GM21423 (cell line): ENCODE data around the gene CYP26B1.

ENCODE experiments used
- ATAC-seq: cut with Tn5 transposase; IDR thresholded peaks from one replicate; pipeline ENCODE4 v1.9.1; 2021; ENCODE audit warnings: mild to moderate bottlenecking, moderate library complexity; ENCODE audit not compliant: unreplicated experiment

The CYP26B1 gene

DNA sequence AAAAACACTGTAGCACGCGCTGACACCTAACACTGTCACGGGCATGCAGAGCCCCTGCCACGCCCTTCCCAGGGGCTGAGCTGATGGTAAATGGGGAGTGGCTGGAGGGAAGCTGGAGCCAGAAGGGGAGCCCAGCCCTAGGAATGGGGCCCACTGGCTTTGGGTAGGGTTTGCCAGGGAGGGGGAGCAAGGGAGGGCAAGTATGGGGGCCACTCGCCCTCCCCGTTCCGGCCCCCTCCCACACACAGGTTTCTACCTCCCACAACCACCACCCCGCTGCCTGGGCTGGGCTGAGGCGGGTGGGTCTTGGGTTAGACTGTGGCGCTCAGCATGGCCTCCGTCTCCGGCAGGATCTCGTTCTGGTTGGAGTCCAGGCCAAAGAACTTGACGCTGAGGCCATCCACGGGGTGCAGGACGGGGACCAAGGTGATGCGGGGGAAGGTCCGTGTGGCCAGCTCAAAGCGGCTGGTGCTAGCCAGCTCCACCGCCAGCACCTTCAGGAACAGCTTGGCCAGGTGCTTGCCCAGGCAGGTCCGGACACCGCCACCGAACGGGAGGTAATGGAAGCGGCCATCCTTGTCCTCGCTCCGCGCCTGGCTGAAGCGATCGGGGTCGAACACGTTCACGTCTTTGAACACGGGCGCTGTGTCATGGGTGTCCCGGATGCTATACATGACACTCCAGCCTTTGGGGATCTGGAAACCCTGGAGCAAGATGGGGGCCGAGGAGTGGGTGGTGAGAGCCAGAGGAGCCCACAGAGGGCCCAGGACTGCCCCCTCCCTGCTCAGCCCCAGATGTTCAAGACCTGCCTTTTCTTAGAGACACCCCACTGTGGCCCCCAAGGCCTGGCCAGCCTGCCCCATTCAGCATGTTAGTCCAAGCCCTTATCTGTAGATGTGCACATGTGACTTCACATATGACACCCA, 15.5 kb downstream of the CYP26B1 start:
- ATAC-seq, result no peak

DNA sequence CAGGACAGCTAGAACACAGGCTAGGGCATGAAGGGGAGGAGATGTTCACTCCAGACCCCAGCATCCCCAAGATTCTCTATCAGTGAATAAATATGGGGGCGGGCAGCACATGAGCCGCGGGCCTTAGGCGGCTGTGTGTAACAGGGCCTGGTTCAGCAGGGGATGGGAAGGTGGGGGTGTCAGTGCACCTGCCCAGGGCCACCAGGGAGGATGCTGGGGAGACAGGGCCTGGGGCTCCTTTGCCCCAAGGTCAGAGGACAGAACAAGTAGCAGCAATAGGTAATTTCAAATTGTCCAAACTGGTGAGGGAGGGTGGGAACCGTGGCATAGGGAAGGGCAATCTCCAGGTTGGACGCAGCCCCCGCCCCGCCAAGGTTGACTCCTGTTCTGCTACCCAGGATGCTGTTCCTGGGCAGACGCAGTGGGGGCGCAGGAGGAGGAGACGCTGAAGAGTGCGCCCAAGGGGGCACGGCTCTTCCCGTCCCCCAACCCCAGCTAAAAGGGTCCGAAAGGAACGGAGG, 16.2 kb downstream of the CYP26B1 start:
- no peak for ATAC-seq

- no peak for ATAC-seq
These were observed 16.9 kb downstream of the CYP26B1 start for GRCh38 chr2:72130659-72131360.

GRCh38 chr2:72129681-72130340, 17.9 kb downstream of the CYP26B1 start:
- no peak for ATAC-seq

- no peak for ATAC-seq
These were observed 18.8 kb downstream of the CYP26B1 start for GRCh38 chr2:72128843-72129227.

- ATAC-seq, result no peak
These were observed 19.4 kb downstream of the CYP26B1 start for GRCh38 chr2:72128059-72128842.

GRCh38 chr2:72127401-72128058, 20.1 kb downstream of the CYP26B1 start:
- ATAC-seq, result no peak

GRCh38 chr2:72126186-72127100, 21.2 kb downstream of the CYP26B1 start:
- ATAC-seq, result no peak

- ATAC-seq, result no peak
These were observed 23.3 kb downstream of the CYP26B1 start for GRCh38 chr2:72124376-72124775.

DNA sequence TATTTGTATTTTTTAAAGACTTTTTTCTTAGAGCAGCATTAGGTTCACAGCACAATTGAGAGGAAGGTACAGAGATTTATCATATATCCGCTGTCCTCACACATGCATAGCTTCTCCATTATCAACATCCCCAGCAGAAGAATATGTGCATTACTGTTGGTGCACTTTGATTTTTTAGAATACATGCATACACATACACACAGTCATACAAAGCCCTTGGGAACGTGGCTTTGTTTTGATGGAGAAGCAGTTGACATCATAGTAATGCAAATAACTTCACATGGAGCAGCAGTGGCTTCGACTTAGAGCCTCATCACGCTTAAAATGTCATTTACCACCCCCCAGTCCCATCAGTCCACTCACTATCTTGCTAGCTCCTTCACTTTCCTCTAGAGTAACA, 26.5 kb downstream of the CYP26B1 start:
- ATAC-seq, result no peak

DNA sequence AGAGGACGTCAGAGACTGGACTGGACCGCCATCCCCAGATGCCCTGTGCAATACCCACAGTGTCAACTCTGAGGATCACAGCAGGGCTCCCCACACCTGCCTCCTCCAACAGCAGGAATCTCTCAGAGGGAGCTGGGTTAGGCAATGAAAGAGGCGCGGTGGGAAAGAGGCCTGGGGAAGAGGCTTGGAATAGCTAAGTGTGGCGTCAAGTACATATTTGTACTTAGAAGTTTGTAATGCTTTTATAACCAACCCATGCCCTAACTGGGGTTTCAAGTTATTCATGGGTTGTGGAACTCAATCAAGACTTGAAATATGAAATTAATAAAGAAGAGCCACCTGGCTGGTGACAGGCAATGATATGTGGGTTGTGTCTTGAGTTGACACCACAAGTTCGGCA, 28.7 kb downstream of the CYP26B1 start:
- no peak for ATAC-seq

DNA sequence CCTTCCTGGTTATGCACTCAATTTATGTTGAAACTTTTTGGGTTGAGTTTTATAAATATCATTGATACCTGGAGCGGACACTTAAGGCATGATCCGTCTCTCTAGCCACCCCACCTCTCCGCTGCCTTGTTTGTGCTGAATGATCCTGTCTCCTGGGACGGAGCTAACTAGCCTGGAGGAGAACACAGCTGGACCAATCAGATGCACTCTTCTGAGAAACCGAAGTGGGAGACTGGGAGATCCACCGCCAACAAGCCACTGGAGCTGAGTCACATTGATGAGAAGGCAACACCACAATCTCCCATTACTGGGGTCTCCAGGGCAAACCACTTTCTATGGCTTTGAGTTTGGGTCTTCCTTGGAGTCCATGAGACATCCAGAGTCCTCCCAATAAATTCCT, 29.3 kb downstream of the CYP26B1 start:
- no peak for ATAC-seq

GRCh38 chr2:72117718-72118117, 29.9 kb downstream of the CYP26B1 start:
- ATAC-seq, result no peak

DNA sequence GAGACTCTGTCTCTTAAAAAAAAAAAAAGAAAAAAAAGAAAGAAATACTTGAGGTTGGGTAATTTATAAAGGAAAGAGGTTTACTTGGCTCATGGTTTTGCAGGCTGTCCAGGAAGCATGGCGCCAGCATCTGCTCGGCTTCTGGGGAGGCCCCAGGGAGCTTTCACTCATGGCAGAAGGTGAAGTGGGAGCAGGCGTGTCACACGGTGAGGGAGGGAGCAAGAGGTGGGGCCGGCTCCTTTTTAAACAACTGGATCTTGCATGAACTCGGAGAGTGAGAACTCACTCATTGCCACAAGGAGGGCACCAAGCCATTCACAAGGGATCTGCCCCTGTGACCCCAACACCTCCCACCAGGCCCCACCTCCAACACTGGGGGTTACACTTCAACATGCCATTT, 30.6 kb downstream of the CYP26B1 start:
- no peak for ATAC-seq

GRCh38 chr2:72116081-72116533, 31.6 kb downstream of the CYP26B1 start:
- no peak for ATAC-seq

GRCh38 chr2:72115110-72116080, 32.3 kb downstream of the CYP26B1 start:
- no peak for ATAC-seq

- ATAC-seq, result no peak
These were observed 33.0 kb downstream of the CYP26B1 start for GRCh38 chr2:72114693-72115051.
